GM12872 (cell line): ENCODE measurements around the gene SP1.

Experiments used
- TF ChIP-seq, protein P1 (sequence below): IDR thresholded peaks from 3 replicates; pipeline ENCODE4 v1.5.1; 2011; ENCODE audit warnings: low read depth, mild to moderate bottlenecking, low read length, moderate library complexity; ENCODE audit not compliant: insufficient read depth

Gene SP1

GRCh38 chr12:53365245-53365904, 14.6 kb upstream of the SP1 start:
- TF ChIP-seq, protein P1, sequence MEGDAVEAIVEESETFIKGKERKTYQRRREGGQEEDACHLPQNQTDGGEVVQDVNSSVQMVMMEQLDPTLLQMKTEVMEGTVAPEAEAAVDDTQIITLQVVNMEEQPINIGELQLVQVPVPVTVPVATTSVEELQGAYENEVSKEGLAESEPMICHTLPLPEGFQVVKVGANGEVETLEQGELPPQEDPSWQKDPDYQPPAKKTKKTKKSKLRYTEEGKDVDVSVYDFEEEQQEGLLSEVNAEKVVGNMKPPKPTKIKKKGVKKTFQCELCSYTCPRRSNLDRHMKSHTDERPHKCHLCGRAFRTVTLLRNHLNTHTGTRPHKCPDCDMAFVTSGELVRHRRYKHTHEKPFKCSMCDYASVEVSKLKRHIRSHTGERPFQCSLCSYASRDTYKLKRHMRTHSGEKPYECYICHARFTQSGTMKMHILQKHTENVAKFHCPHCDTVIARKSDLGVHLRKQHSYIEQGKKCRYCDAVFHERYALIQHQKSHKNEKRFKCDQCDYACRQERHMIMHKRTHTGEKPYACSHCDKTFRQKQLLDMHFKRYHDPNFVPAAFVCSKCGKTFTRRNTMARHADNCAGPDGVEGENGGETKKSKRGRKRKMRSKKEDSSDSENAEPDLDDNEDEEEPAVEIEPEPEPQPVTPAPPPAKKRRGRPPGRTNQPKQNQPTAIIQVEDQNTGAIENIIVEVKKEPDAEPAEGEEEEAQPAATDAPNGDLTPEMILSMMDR, result no peak

- TF ChIP-seq, protein P1, result no peak
Measured at GRCh38 chr12:53376747-53377146, 3.2 kb upstream of the SP1 start.

- TF ChIP-seq, protein P1, result no peak
Measured at GRCh38 chr12:53378222-53378621, 1.8 kb upstream of the SP1 start.

GRCh38 chr12:53378724-53379388, 1.1 kb upstream of the SP1 start:
- TF ChIP-seq, protein P1, result no peak

DNA sequence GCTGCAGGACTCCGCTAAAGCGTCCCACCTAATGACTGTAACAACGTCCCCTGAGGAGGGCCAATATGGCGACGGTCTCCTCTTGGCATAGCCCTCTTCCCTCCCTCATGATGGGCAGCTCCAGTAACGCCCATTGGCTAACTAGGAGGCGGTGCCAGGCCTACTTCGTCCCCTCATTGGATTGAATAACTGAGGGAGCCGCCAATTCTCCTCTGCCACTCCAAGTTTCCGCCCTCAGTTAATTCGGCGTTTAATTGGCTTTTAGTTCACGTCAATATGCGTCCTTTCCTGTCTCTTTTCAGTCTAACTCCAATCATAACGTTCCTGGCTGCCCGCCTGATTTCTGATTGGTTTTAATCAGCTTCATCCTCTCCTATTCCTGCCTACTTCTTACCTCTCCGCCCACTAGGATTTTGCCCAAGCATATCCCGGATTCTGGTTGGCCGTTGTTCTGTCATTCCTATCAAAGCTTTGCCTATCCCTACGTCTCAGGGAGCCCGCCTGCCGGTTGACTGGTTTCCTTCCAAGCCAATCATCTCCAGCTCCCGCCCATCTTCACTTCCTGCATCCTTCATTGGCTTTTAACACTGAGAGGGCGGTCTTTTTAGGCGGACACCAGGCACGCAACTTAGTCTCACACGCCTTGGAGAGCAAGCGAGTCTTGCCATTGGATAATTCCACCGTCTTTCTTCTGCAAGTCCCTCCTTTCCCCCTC, 430 bp upstream of the SP1 start:
- TF ChIP-seq, protein P1, result no peak

DNA sequence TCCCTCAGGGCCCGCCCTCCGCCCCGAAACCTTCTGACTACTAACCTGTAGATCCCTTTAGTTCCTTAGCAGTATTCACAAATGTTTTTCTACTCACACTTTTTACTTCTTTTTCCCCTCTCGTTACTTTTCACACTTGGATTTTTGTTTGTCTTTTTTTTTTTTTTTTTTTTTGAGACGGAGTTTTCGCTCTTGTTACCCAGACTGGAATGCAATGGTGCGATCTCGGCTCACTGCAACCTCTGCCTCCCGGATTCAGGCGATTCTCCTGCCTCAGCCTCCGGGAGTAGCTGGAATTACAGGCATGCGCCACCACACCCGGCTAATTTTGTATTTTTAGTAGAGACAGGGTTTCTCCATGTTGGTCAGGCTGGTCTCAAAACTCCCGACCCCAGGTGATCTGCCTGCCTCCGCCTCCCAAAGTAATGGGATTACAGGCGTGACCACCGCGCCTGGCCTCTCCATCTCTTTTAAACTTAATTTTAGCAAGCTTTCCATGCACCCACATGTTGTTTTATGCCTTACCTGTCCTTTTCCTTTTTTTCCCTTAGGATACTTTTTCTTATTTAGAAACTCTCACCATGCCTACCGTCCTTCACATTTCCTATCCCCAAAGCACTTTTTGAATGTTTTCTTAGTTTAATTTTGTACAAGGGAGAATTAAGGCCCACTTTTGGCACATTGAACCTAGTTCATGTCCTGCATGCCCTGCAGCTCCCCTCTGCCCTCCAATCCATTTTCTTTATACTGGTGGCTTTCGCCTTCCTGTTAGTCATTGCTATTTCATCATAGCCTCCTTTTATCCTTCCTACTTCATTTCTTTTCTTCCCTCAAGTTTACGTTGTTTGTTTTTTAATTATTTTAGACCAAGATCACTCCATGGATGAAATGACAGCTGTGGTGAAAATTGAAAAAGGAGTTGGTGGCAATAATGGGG, 1.1 kb downstream of the SP1 start:
- TF ChIP-seq, protein P1, result no peak
